Endothelial cell of umbilical vein (primary cell): Measurements from ENCODE around the gene PKNOX2. TPM values are rescaled to one million over a fixed set of nuclear protein-coding genes. Genes with fewer than 3 reads are reported as not detected.

Source experiments
- BruUV-seq: library from RNA; stranded (reverse); fragments of 400-500 nt; replicated peaks from 2 replicates; lab custom pipeline; 2021; lab: Mats Ljungman, UMichigan
- CTCF ChIA-PET: fragments of 300-600, 350-600 bp; sonication (Branson Sonifier 250); formaldehyde crosslinking; loops from one replicate; lab custom pipeline; 2021; ENCODE audit warnings: antibody characterized with exemption, inconsistent platforms; lab: Charles Lee
- POLR2A ChIA-PET: fragments of 300-600, 350-600 bp; sonication (Branson Sonifier 250); formaldehyde crosslinking; loops from one replicate; lab custom pipeline; 2021; ENCODE audit warnings: antibody characterized with exemption, inconsistent platforms; lab: Charles Lee
- DNase-seq: peaks from one replicate; pipeline ENCODE4 v3.0.0-alpha.2; 2011; ENCODE audit warnings: low read depth, low spot score
- FAIRE-seq: peaks from 2 replicates; lab custom pipeline; 2011; peaks lifted over from hg19 to GRCh38; lab: Jason Lieb, UNC
- H2AFZ ChIP-seq: 2 replicates; pipeline ENCODE4 v1.6.0; 2012; ENCODE audit warnings: low read depth, low read length, control low read depth, inconsistent platforms
- H3K27ac ChIP-seq: 2 replicates; pipeline ENCODE4 v1.5.1; 2011; ENCODE audit warnings: low read depth, mild to moderate bottlenecking, control low read depth, low read length, moderate library complexity; ENCODE audit not compliant: insufficient read depth
- H3K27me3 ChIP-seq, 2 experiments: 2 replicates each; pipeline versions ENCODE4 v1.6.0 to v1.6.1; 2011; ENCODE audit warnings: low read length in 2 of 2, mixed read lengths in 1 of 2; ENCODE audit not compliant: control insufficient read depth in 2 of 2, insufficient read depth in 2 of 2
- H3K36me3 ChIP-seq, 2 experiments: 2 replicates in 1 of 2; 3 replicates in 1 of 2; pipeline ENCODE4 v1.5.1; 2011; ENCODE audit warnings: low read length in 2 of 2, mild to moderate bottlenecking in 1 of 2, moderate library complexity in 1 of 2; ENCODE audit not compliant: control insufficient read depth in 2 of 2, insufficient read depth in 2 of 2; ENCODE audit errors: extremely low read depth in 1 of 2
- H3K4me1 ChIP-seq: 3 replicates; pipeline ENCODE4 v1.5.1; 2011; ENCODE audit warnings: mild to moderate bottlenecking, low read length; ENCODE audit not compliant: control insufficient read depth, insufficient read depth; ENCODE audit errors: extremely low read depth
- H3K4me2 ChIP-seq: 2 replicates; pipeline ENCODE4 v1.6.1; 2011; ENCODE audit warnings: low read length, control low read depth, mixed read lengths; ENCODE audit not compliant: insufficient read depth
- H3K4me3 ChIP-seq, 3 experiments: fragments of 200-600 bp in 1 of 3; sonication (generic), shearing (Covaris generic) in 1 of 3; replicated peaks in 1 of 3; 2 replicates each; pipeline ENCODE4 v1.5.1; 2011 to 2016; ENCODE audit warnings: control low read depth in 3 of 3, low read length in 3 of 3, mild to moderate bottlenecking in 2 of 3, inconsistent platforms in 1 of 3, low read depth in 1 of 3, moderate library complexity in 1 of 3; ENCODE audit not compliant: insufficient read depth in 1 of 3
- H3K79me2 ChIP-seq: 2 replicates; pipeline ENCODE4 v1.6.0; 2012; ENCODE audit warnings: low read length, inconsistent platforms; ENCODE audit not compliant: control insufficient read depth, insufficient read depth
- H3K9ac ChIP-seq: replicated peaks from 2 replicates; pipeline ENCODE3; 2011; ENCODE audit warnings: low read length, control low read depth; ENCODE audit not compliant: insufficient read depth; ENCODE audit errors: extremely low read depth
- H3K9me1 ChIP-seq: replicated peaks from 3 replicates; pipeline ENCODE4 v1.6.0; 2011; ENCODE audit warnings: mild to moderate bottlenecking, low read length; ENCODE audit not compliant: control insufficient read depth, insufficient read depth; ENCODE audit errors: extremely low read depth
- H3K9me3 ChIP-seq: replicated peaks from 2 replicates; pipeline ENCODE4 v1.5.1; 2012; ENCODE audit warnings: low read length, inconsistent platforms; ENCODE audit not compliant: control insufficient read depth, insufficient read depth
- H4K20me1 ChIP-seq: replicated peaks from 2 replicates; pipeline ENCODE3; 2011; ENCODE audit warnings: mild to moderate bottlenecking, low read length; ENCODE audit not compliant: control insufficient read depth, insufficient read depth; ENCODE audit errors: extremely low read depth
- CTCF ChIP-seq, 2 donors: IDR thresholded peaks; 1 replicate in 1 of 2; 2 replicates in 1 of 2; pipeline ENCODE4 v1.5.1; 2011; ENCODE audit warnings: low read length in 2 of 2, mild to moderate bottlenecking in 2 of 2, moderate library complexity in 2 of 2, control low read depth in 1 of 2, inconsistent platforms in 1 of 2, low read depth in 1 of 2; ENCODE audit not compliant: insufficient read depth in 1 of 2; ENCODE audit errors: extremely low read depth in 1 of 2
- EZH2 ChIP-seq: IDR thresholded peaks from 2 replicates; pipeline ENCODE4 v1.6.1; 2012; ENCODE audit warnings: borderline replicate concordance, low read depth, mild to moderate bottlenecking, moderate library complexity, low read length, inconsistent platforms; ENCODE audit not compliant: severe bottlenecking
- FOS ChIP-seq: IDR thresholded peaks from 2 replicates; pipeline ENCODE4 v1.6.1; 2011; ENCODE audit warnings: mild to moderate bottlenecking, low read length, moderate library complexity, borderline replicate concordance; ENCODE audit not compliant: insufficient read depth
- GATA2 ChIP-seq: IDR thresholded peaks from 2 replicates; pipeline ENCODE4 v1.7.0; 2011; ENCODE audit warnings: low read depth, mild to moderate bottlenecking, moderate library complexity, mixed read lengths, low read length; ENCODE audit not compliant: insufficient read length, insufficient read depth
- JUN ChIP-seq: IDR thresholded peaks from 2 replicates; pipeline ENCODE4 v1.6.1; 2011; ENCODE audit warnings: borderline replicate concordance, low read depth; ENCODE audit not compliant: insufficient read length, insufficient read depth
- MAX ChIP-seq: IDR thresholded peaks from 2 replicates; pipeline ENCODE4 v1.6.1; 2011; ENCODE audit not compliant: insufficient read depth, insufficient read length
- MYC ChIP-seq: IDR thresholded peaks from one replicate; pipeline ENCODE4 v1.6.1; 2011; ENCODE audit warnings: mild to moderate bottlenecking, low read depth, low read length
- POLR2A ChIP-seq: IDR thresholded peaks from 2 replicates; pipeline ENCODE4 v1.6.1; 2012; ENCODE audit warnings: low read depth, mild to moderate bottlenecking, control low read depth, low read length
- POLR2AphosphoS5 ChIP-seq: IDR thresholded peaks from 2 replicates; pipeline ENCODE4 v1.6.1; 2012; ENCODE audit warnings: low read depth, mild to moderate bottlenecking, control low read depth, low read length, moderate library complexity; ENCODE audit not compliant: insufficient read depth
- dilution Hi-C: fragments of 300-500 bp; cut with MboI; formaldehyde crosslinking; loops from one replicate; pipeline ENCODE4 v1.15.0; 2019; ENCODE audit warnings: low sequenced_read_pairs; ENCODE audit not compliant: extremely low pct_ligation_motif_present
- intact Hi-C: fragments of 100-400 bp; cut with micrococcal nuclease; formaldehyde crosslinking; loops from one replicate; pipeline ENCODE4 v1.10.0; 2022
- polyA plus RNA-seq, 4 experiments: library from polyadenylated mRNA; depleted of rRNA in 3 of 4; stranded (reverse) in 3 of 4; unstranded in 1 of 4; fragments of >200 nt; gene quantifications; 2 replicates each; pipeline versions ENCODE4 v1.2.1 to v1.2.3, GENCODE V29; 2011 to 2012; ENCODE audit warnings: missing spikeins in 1 of 4
- total RNA-seq: library from RNA; stranded (reverse); gene quantifications from 2 replicates; pipeline ENCODE4 v1.2.3, GENCODE V29; 2021

The PKNOX2 gene
- total and polyA plus RNA-seq, 2 donors (not counting 3 experiments of a cell fraction or from before 2014, with no cell fraction given), result 0.11 to 0.91 TPM

GRCh38 chr11:125379981-125380380 lies 215.4 kb downstream of the PKNOX2 start:
- dilution Hi-C loops (no loop called here), intact Hi-C loops (no loop called here)
- Histone ChIP-seq H3K4me1 (no peaks in the 10 kb centered on the region), H3K36me3 (no peaks in the 10 kb centered on the region), H3K4me3 (no peak overlapping the region), H3K27me3 (peaks cover 4 to 16% of the 10 kb centered on the region in 2 experiments), H3K79me2 (no peaks in the 10 kb centered on the region), H3K9ac (no peak overlapping the region), H2AFZ (no peak overlapping the region), H3K4me2 (no peak overlapping the region), H3K9me3 (no peaks in the 10 kb centered on the region), H3K27ac (no peak overlapping the region), H4K20me1 (no peaks in the 10 kb centered on the region), H3K9me1 (no peaks in the 10 kb centered on the region)
- ChIA-PET CTCF (interaction anchor here (1.2 to 1.4 kb wide), 2 partner anchors 12 to 33 kb away, joined by 3 to 4 read pairs; no protein-coding TSS in a partner anchor), POLR2A (no interaction called here)
- no peak for FAIRE-seq
- DNase-seq, result no peak
- no TSS peak for BruUV-seq
- no peak for TF ChIP-seq POLR2AphosphoS5
- TF ChIP-seq CTCF (IDR thresholded peaks at IDR 0.05; ENCODE audit: extremely low read depth in 1 of 2, insufficient read depth in 1 of 2, low read depth in 1 of 2, low read length in 2 of 2), result no peak
- TF ChIP-seq JUN, result no peak
- no peak for TF ChIP-seq GATA2
- no peak for TF ChIP-seq FOS
- no peak for TF ChIP-seq MAX
- TF ChIP-seq MYC, result no peak
- TF ChIP-seq POLR2A, result no peak
- no peak for TF ChIP-seq EZH2
